IPS-15b (cell line): ENCODE results near the gene CACNB4.
"Not testable (repeated sequence)": the region's sequence is repeated elsewhere in the genome, so short reads cannot be mapped to it uniquely, and the experiment has no call there.

ENCODE experiments used
- H3K27me3 ChIP-seq: one replicate; pipeline ENCODE4 v1.6.1; 2013; ENCODE audit warnings: low read length; ENCODE audit not compliant: control insufficient read depth, insufficient read depth
- H3K36me3 ChIP-seq: one replicate; pipeline ENCODE4 v1.6.1; 2013; ENCODE audit warnings: low read length; ENCODE audit not compliant: control insufficient read depth, insufficient read depth
- H3K4me1 ChIP-seq: one replicate; pipeline ENCODE4 v1.6.1; 2013; ENCODE audit warnings: mild to moderate bottlenecking, low read length; ENCODE audit not compliant: control insufficient read depth, insufficient read depth
- H3K4me3 ChIP-seq: one replicate; pipeline ENCODE4 v1.5.1; 2013; ENCODE audit warnings: low read depth, low read length
- H3K9ac ChIP-seq: one replicate; pipeline ENCODE4 v1.6.1; 2013; ENCODE audit warnings: low read depth, mild to moderate bottlenecking, low read length
- H3K9me3 ChIP-seq: one replicate; pipeline ENCODE4 v1.6.1; 2013; ENCODE audit warnings: mild to moderate bottlenecking, low read length; ENCODE audit not compliant: control insufficient read depth, insufficient read depth

CACNB4 gene

GRCh38 chr2:151875631-151876030 lies 223.2 kb downstream of the CACNB4 start:
- H3K4me3 ChIP-seq, H3K4me1 ChIP-seq, H3K36me3 ChIP-seq, H3K9ac ChIP-seq, H3K27me3 ChIP-seq, H3K9me3 ChIP-seq: not testable (repeated sequence)

GRCh38 chr2:151872463-151872862 lies 226.4 kb downstream of the CACNB4 start:
- no peak overlapping the region for H3K4me3 ChIP-seq
- no peaks in the 10 kb centered on the region for H3K9me3 ChIP-seq
- H3K27me3 ChIP-seq: no peaks in the 10 kb centered on the region

GRCh38 chr2:151869291-151869690 lies 229.6 kb downstream of the CACNB4 start:
- no peaks in the 10 kb centered on the region for H3K27me3 ChIP-seq
- no peaks in the 10 kb centered on the region for H3K9me3 ChIP-seq
- no peaks in the 10 kb centered on the region for H3K4me1 ChIP-seq
- H3K36me3 ChIP-seq: no peaks in the 10 kb centered on the region
- no peak overlapping the region for H3K4me3 ChIP-seq
- H3K9ac ChIP-seq: no peak overlapping the region

More at GRCh38 chr2:151872463-151872862, 226.4 kb downstream of the CACNB4 start:
- Histone ChIP-seq H3K4me1 (no peaks in the 10 kb centered on the region), H3K9ac (no peak overlapping the region), H3K36me3 (no peaks in the 10 kb centered on the region)

- Histone ChIP-seq H3K4me1 (no peaks in the 10 kb centered on the region), H3K9ac (no peak overlapping the region), H3K36me3 (no peaks in the 10 kb centered on the region), H3K9me3 (no peaks in the 10 kb centered on the region), H3K4me3 (no peak overlapping the region), H3K27me3 (no peaks in the 10 kb centered on the region)
Measured at GRCh38 chr2:151862700-151863099, 236.1 kb downstream of the CACNB4 start.

GRCh38 chr2:151861174-151861573 lies 237.7 kb downstream of the CACNB4 start:
- Histone ChIP-seq H3K4me1 (no peaks in the 10 kb centered on the region), H3K27me3 (no peaks in the 10 kb centered on the region), H3K9me3 (no peaks in the 10 kb centered on the region), H3K9ac (no peak overlapping the region), H3K4me3 (no peak overlapping the region), H3K36me3 (no peaks in the 10 kb centered on the region)

- H3K27me3 ChIP-seq: no peaks in the 10 kb centered on the region
- H3K9ac ChIP-seq: no peak overlapping the region
- H3K36me3 ChIP-seq: no peaks in the 10 kb centered on the region
- H3K4me3 ChIP-seq: no peak overlapping the region
- no peaks in the 10 kb centered on the region for H3K4me1 ChIP-seq
- no peaks in the 10 kb centered on the region for H3K9me3 ChIP-seq
Measured at GRCh38 chr2:151860613-151861146, 238.2 kb downstream of the CACNB4 start.

- Histone ChIP-seq H3K9me3 (no peaks in the 10 kb centered on the region), H3K36me3 (no peaks in the 10 kb centered on the region), H3K4me3 (no peak overlapping the region), H3K4me1 (no peaks in the 10 kb centered on the region), H3K9ac (no peak overlapping the region), H3K27me3 (no peaks in the 10 kb centered on the region)
Measured at GRCh38 chr2:151860210-151860609, 238.6 kb downstream of the CACNB4 start.

- no peak overlapping the region for H3K9ac ChIP-seq
- no peaks in the 10 kb centered on the region for H3K27me3 ChIP-seq
- H3K4me3 ChIP-seq: no peak overlapping the region
- H3K4me1 ChIP-seq: no peaks in the 10 kb centered on the region
- H3K9me3 ChIP-seq: no peaks in the 10 kb centered on the region
- no peaks in the 10 kb centered on the region for H3K36me3 ChIP-seq
Measured at GRCh38 chr2:151857650-151858049, 241.2 kb downstream of the CACNB4 start.

- Histone ChIP-seq H3K4me1 (no peaks in the 10 kb centered on the region), H3K27me3 (no peaks in the 10 kb centered on the region), H3K4me3 (no peak overlapping the region), H3K9ac (no peak overlapping the region), H3K9me3 (no peaks in the 10 kb centered on the region), H3K36me3 (no peaks in the 10 kb centered on the region)
Measured at GRCh38 chr2:151855111-151855510, 243.7 kb downstream of the CACNB4 start.

- no peak overlapping the region for H3K4me3 ChIP-seq
- H3K9ac ChIP-seq: no peak overlapping the region
- H3K27me3 ChIP-seq: no peaks in the 10 kb centered on the region
- H3K36me3 ChIP-seq: no peaks in the 10 kb centered on the region
- H3K4me1 ChIP-seq: no peaks in the 10 kb centered on the region
- H3K9me3 ChIP-seq: no peaks in the 10 kb centered on the region
Measured at GRCh38 chr2:151853070-151853758, 245.6 kb downstream of the CACNB4 start.

- Histone ChIP-seq H3K9ac (no peak overlapping the region), H3K36me3 (no peaks in the 10 kb centered on the region), H3K4me3 (no peak overlapping the region), H3K9me3 (no peaks in the 10 kb centered on the region), H3K4me1 (no peaks in the 10 kb centered on the region), H3K27me3 (no peaks in the 10 kb centered on the region)
Measured at GRCh38 chr2:151852260-151853069, 246.4 kb downstream of the CACNB4 start.

GRCh38 chr2:151851761-151852160 lies 247.1 kb downstream of the CACNB4 start:
- Histone ChIP-seq H3K9me3 (no peaks in the 10 kb centered on the region), H3K4me1 (no peaks in the 10 kb centered on the region), H3K27me3 (no peaks in the 10 kb centered on the region), H3K9ac (no peak overlapping the region), H3K36me3 (no peaks in the 10 kb centered on the region), H3K4me3 (no peak overlapping the region)
